Activated CD8-positive, alpha-beta memory T cell treated with anti-CD3 and anti-CD28 coated beads, Interleukin-2, amount 50 U/mL, for 4 hours (primary cell): ENCODE data around the gene SLX4IP.

Source experiments
- DNase-seq: peaks from one replicate; pipeline ENCODE4 v3.0.0-alpha.2; 2020

SLX4IP gene

DNA sequence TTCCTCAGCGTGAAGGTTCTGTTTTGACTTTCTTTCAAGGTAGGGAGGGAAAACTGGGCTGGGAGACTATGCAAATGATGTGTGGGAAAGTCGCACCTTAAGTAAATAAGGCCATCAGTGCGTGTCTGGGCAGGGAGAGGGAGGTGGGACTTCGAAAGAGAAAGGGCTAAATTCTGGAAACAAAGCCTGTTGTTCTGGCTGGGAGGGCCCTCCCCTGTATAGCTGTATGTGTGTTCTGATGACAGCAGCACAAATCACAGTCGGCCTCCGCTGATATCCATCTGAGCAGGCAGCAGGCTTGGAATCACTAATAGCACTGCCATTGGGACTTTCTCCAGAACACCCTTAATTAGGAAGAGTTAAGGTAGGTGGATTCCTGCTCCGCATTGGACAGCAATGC is 219.5 kb downstream of the SLX4IP start:
- no peak for DNase-seq

DNA sequence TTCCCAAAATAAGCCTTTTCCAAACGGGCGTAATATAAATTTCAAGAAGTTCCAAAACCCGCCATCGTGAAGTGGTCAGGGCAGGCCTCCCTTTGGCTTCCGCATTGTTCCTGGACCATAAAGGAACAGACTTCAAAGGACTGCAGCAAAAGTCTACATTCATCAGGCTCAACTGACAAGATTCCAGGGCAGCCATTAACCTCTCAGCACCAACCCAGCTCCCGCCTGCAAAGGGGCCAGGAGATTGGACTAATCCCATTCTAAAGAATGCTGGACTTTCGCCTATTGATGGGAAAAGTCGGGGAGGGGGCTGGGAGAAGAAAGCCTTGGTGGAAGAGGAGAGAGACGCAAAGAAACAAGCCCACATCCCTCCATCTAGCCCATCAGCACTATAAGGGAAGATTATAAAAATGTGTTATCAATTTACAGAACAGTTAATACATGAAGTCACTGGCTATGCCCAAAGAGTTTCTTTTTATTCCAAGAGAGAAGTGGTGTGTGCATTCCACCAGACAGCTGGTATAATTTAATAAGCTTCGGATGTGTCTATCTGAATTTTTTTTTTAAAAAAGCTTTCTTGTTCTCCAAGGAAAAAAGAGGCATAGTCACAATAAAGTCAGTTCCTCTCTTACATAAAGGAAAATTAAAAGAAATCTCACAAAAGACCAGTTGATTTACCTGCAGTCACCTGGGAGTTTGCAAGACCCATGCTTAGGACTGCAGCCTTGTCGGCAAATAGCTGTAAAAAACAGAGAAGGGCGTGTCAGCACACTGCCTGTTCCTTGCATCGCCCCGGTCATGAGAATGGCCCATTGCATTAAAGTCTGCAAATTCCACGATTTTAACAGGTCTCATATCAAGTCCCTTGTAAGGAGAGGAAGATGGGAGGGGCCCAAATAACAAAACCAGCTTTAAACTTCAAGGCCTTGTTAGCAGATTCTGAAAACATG is 220.9 kb downstream of the SLX4IP start:
- no peak for DNase-seq

DNA sequence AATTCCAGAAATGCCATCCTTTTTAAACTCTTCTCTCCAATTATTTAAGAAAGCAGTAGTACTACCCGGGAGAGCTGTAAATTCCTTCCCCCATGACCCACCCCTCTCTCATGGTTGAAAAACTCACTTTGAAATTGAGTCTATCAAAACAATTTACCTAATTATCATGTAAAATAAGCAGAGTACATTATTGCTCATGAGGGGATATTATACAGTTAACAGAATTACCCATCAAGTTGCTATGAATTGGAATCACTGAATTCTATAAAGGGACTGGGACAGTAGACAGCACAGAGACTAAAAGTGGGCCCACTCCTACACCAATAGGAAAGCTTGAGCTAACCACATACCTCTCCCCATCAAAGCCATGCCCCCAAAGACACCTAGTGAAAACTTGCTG is 222.3 kb downstream of the SLX4IP start:
- no peak for DNase-seq

DNA sequence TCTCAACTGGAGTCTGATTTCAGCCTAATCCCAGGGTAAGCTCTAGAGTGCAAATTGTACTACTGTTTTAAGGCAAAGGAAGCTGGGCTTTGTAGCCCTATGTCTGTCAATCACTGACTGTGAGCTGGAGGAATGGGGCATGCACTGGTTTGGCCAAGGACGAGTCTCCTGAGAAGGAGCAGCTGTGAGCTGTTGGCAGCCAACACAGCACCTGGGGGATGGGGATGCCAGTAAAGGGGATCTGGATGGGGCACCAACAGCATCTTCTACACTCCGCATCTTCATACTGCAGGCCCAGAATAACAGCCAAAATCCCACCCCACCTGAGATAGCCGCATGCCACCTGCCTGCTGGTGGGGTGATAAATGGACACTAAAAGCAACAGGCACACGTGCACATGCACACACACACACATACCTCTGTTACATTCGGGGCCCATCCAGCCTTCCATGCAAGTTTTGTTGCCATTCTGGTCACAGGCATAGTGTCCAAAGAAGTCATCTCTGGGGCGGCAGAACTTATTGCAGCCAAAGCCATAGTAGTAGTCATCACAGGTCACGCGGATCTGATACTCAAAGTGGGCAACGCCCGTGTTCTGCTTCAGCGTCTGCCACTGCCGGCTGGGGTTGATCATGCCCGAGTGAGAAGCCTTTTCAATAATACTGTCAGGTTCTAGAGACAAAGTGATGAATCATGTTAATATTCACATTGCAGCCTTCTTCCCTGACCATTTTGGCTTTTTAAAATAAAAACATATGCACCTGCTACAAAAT is 223.1 kb downstream of the SLX4IP start:
- DNase-seq, result no peak

DNA sequence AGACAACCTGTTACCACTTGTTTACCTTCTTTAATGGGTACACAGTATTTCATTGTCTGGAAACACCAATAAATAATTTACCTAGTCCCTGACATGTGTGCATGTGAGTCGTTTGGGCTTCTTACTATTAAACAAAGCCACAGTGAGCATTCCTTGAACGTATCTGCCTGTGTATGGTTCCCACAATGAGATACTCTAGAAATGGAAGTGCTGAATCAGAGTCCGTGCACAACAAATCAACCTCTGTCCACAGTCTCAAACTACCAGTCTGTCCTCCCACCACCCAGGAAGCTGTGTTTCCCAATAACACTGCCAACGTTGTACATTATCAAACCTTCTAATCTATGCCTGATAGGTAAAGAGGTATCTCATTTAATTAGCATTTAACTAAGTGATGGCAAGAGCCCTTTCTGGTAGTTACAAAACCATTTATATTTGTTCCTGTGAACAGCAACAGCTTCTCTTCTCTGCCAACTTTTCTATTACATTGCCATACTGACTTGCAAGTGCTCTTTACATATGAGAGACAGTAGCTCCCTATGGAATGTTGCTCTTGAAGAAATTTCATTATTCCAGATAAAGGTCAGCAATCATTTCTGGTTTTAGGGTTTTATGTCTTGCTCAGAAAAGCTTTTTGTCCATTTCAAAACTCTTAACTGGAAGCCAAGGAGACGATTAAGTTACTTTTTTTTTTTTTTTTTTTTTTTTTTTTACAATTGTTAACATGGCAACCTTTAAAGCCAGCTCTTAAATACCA is 223.9 kb downstream of the SLX4IP start:
- DNase-seq, result no peak

DNA sequence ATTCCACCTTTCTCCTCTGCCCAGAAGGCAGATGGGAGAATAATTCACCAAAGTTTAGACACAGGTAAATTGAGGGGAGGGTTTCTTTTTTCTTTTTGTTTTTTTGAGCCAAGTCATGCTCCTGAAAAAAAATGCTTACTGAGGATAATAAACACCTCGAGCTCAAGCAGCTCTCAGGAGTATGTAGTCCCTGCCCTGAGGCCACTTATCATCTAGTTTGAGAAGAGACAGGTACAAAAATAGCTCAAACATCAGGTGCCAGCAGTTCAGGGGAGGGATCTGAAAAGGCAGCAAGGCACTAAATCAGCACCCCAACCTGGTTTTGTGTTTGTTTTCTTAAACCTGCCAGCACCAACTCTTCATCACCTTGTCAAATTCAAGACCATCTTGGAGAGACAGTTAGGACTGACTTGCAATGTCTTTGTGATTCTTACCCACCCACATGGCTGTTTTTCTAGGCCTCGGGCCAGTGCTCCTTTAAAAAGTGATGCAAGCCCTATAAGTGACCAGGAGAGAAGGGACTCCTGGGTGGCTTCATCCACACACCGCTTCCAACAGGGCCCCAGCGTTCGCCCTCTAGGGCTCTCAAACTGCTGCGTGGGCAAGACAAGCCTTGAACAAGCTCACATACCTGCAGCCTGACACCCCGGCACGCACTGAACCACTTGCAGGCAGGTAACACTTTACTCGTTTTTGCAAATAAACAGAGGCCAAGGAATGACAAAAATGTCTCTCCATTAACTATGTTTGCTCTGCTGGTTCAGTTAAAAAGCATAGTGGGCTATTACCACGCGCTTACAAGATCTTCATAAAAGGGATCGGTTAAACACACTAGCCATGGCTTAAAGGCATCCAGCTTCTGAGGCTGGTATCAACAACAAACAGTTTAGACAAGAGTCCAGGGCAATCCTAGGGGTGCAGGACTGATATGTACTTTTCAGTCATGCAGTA is 224.8 kb downstream of the SLX4IP start:
- DNase-seq, result no peak

DNA sequence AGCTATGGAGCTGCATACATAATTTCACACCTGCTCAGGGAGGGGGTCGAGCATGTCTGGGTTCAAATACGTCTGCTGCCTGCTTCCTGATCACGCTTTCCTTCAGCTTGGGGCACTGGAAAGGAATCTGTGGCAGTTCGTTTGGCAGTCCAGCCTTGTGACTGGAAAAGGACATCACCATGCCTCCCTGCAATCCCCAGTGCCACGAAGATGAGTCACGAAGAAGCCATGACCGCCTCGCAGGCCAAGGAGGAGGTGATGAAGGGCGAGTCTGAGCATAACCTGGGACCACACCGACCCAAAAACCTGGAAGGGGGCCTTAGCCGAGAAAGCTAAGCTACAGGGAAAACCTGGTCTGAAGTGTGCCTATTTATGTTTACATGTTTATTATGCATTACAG is 225.6 kb downstream of the SLX4IP start:
- DNase-seq, result no peak

DNA sequence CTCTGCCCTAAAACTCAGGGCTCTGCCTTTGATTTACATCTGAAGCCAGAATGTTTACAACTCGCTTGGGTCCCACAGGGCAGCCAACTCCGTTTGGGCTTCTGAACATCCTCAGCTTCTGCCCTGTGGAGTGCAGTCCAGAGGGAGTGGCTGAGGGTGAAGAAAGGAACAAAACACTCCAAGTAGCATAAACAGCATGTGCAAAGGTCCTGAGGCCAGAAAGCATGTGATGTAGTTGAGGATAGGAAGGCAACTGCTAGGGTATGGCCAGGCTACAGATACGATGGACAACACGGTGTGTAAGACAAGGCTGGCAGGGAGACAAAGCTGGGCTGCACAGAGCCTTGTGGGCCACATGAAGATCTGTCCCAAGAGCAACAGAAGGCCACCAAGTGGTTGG is 226.2 kb downstream of the SLX4IP start:
- no peak for DNase-seq

DNA sequence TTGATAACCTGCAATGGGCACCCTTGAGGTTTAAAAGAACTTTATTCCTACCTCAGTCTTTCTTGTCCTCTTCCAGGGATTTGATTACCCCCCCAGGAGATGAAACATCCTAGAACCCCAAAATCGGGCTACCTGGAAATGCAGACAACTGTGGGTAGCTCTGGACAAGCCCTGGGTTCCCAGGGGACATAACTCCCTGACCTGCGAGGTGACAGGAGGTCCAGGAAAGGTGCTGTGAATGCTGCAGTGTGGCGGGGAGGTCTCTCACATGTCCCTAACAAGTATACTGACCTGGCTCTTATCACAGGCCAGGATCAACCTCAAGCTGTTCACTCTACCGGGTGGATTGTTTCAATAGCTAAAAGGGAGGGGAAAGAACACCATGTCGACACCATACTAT is 227.0 kb downstream of the SLX4IP start:
- DNase-seq, result no peak

DNA sequence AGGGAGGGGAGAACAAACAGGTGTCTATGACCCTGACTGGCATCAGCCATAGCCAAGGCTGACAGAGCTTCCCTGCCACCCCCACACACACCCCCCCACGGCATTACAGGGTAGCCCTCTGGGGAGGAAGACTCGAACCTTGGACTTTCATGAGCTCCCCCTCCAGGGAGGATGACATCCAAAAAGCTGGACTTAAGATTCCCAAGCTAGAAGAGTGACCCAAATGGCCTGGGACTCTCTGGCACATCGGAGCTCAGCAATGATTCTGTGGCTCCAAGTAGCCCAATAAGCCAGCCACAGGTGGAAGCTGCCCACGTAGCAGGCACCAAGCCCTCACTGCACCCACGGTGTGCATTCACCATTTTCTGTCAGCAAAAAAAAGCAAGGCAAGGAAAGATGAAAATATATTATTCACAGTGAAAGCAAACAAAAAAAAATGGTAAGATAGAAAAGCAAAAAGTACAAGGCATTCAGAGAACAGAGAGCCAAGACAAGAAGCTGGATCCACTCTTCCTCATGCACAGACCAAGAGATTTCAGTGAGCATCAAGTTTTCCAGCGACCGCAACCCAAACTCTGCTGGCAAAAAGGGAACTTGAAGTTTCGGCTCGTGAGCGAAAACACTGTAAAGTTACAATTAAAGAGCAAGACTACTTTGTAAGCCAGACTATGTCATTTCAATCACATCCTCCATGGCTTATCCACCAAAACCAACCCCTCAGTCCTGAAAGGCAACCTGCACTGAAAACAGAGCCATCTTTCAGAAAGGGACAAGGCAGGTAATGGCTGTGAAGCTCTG is 227.8 kb downstream of the SLX4IP start:
- DNase-seq, result no peak

DNA sequence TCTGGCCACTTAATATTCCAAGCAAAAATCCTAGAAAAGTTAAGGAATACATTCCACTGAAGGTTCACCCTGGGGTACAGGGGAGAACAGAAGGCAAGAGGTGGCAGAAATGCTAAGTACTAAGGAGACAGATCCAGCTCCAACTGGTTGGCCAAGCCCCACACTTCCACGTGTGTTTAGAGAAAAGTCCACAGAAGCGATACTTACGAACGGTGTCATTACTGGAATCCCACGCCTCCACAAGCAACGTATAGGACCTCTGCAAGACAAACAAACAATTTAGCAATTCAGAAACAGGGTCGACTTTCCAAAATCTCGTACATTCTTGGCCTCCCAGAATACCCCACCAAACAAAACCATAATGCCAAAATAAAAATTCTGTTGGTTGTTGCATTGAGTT is 228.7 kb downstream of the SLX4IP start:
- no peak for DNase-seq

DNA sequence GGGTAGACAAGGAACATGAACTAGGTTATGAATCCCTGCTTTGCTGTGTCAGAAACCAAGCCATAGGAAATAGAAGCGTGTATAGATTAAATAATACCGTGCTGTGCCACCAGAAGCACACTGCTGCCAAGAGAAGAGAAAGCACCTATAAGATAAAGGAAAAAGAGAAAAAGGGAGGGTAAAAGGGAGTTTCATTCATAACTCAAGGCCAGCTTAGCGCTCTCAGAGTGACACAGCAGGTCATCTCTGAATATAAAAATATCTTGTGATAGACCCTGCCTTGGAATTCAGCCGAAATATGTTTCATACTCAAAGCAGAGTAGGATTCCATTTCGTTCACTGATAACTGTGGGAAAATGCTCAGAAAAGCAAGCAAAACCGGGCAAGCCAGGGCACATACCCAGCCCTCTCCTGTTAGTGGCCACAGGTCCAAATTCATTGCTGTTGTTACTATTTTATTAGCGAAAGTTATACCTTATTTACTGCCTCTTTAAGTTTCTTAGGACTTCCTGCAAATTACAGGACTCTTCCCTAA is 230.0 kb downstream of the SLX4IP start:
- DNase-seq, result no peak

DNA sequence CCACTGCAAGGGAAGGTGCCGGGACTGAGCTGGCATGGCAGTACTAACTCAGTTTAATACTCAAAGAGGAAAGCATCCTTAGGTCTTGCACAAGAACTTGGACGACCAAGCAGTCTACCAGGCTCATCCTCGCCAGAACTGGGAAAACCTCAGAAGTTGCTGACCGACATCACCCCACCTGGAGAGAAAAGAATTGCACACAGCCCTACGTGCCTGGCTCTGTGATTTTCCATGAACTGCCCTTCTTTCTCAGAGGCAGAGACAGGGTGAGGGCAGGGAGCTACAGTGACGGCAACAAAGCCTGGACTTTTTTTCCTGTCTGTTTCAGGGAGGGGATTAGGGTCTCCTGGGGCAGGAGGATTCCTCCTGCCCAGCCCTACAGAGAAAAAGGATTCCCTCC is 230.7 kb downstream of the SLX4IP start:
- DNase-seq, result no peak

DNA sequence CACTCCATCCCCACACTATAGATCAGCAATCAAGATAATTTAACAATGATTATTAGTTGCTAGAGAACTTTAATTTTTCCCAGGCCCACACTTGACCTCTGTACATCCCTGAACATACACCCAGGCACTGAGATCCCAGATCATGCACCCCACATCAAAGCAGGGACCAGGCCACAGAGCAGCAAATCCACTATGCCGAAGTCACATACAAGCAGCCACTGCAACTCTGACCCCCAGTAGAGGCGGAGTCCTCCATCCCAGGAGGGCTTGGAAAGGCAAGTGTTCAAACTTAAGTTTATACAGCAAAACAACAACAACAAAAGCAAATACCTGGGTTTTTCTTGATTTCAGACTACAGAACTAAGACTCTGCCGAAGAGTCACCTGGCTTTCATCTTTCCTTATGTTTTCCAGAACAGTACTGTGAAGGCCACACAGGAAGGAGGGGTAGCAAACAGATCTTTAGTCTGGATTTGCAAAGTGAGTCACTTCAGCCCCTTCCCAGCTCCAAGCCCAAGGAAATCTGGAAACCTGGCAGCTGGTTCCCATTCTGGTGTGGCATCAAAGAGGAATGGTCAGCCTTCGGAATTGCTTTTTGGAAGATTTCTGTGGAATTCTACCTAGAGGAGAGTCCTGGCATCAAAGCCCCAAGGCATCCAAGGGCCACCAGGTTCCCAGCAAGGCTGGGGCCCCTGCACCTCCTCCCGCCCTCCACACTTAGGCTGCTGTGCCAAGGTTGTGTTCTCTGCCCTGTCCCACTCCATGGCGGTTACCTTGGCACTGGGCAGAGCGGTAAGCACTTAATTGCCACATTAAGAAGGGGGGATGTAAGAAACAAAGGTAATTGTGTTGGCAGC is 231.3 kb downstream of the SLX4IP start:
- no peak for DNase-seq

DNA sequence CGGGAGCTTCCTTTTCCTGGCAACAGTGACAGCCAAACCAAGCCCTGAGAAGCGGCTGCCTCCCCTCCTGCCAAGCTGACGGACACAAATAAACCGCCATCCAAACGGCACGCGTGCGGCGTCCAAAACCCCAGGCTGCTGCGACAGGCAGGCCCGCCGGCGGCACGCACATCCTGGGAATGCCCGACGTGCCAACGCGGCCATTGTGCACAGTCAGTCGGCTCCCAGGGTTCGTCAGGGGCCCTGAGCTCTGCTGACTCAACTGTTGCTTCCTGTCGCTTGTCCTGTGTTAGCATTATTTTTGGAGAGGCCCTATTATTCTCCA is 231.9 kb downstream of the SLX4IP start:
- no peak for DNase-seq

DNA sequence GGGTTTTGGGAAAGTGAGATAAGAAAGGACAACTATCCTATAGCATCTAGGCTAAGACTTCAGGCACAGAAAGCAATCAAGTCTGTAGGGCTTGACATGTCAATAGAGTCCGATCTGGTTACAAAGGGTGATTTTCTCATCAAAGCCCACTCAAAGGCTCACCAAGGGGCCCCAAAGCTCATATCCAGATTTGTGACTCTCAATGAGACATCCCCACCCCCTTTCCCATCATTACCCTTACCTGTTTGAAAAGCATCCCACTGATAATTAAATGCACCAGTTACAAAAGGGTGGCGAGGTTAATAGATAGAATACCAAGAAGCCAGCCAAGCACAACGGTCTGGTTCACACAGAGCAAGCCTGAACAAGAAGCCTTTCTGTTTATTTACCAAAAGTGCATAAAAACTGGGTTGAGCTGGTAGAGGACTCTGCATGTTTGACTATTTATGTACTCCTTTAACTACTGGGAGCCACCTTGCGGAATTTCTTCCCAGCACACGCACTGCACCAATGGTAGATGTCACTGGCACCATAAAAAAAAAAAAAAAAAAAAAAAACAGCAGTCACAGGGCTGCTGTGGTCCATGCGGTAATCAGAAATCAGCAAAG is 232.6 kb downstream of the SLX4IP start:
- DNase-seq, result no peak

DNA sequence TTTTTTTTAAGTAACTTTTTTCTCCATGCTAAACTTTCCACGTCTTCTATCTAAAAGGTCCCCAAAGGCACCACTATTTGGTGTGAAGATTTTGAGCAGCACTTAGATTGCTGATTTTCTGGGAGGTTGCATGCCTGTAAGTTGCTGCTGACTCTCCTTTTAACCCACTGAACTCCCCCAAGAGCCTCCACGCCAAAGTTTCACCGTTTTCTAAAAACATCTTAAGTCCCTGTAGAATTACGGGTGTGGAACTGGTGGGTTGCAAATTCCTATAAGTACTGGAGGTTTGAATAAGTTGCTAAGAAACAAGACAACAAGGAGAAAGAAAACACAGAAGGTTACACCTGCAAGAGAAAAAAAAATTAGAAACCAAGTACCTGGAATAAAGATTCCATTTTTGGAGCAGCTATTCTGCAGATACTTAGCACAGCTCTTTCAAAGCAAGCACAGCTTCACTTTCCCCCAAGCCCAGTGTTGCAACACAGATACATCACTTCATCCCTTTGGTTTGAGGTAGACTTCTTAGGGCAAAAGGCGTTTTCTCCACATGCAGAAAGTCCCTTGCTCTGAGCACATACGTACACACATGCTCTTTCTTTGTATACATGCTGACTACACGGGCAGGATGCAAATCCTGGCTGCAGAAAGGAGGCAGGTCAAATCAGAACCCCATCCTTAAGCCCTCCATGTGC is 233.7 kb downstream of the SLX4IP start:
- no peak for DNase-seq

DNA sequence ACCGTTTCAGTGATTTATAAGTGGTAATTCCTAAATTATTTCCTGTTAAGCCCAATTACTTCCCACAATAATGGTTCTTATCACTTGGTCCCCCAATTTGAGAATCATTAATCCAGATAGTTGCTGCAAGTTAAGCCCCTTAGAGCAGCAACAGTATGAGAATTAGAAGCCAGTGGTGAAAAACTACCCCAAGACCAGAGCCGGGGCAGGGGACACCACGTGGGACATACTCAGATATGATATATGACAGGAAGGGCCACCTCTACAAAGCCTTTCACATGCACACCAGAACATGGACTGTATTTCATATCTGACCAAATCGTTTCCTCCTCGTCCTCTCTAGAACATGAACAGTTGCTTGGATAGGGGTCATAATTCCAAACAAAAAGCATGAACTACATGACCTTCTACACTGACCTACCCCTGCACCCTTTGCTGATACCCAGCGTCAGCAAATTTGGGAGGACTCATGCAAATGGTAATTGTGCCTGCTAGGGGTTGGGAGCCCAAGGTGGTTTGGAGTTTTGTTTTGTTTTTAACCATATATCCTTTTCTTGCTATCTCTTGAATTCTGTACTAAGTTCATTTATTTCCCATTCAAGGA is 234.8 kb downstream of the SLX4IP start:
- no peak for DNase-seq
